HG03378 (cell line): ENCODE data around the gene DDB1.

Experiments used
- ATAC-seq: cut with Tn5 transposase; IDR thresholded peaks from one replicate; pipeline ENCODE4 v1.9.1; 2021; ENCODE audit warnings: mild to moderate bottlenecking, moderate library complexity; ENCODE audit not compliant: unreplicated experiment

Gene DDB1

DNA sequence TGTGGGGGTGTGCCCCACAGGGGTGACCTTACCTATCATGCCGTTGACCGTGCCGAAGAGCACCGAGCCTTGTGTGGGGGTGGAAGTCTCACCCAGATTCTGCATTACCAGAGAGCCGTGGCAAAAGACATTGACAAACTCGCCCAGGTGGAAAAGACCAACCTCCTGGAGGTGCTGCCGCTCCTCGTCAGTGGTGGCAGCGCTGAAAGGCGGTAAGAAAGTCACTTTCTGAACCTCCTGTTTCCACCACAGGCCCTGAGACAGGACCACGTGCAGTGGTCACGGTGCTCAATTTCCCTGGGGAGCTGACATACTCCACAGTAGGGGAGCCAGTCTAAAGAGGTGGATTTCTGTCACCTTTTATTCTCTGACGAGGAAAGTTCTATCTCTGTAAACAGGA is 30.4 kb downstream of the DDB1 start:
- no peak for ATAC-seq

DNA sequence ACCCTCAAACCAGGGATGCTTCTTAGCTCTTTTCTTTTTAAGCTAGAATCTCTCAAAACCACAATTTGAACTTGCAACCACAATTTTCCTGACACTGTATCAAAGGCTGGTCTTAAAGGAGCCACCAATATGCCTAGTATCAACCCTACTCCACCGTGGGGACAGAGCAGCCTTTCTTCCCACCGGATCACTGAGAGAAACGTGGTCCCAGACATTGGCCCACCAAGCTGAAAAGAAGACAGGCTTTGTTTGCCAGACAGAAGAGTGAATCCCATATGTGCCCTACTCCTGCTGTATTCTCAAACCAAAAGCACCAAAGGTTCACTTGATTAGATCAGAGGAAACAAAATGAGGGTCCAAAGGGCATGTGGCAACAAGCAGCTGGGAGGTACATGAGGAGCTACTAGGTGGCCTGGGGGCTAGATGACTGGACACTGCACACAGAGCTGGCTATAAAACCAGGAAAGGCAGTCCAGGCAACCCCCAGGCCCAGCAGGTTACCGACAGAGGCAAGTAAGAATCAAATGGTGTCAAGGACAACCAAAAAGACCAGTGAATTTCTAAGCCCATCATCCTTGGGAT is 34.2 kb downstream of the DDB1 start:
- no peak for ATAC-seq

DNA sequence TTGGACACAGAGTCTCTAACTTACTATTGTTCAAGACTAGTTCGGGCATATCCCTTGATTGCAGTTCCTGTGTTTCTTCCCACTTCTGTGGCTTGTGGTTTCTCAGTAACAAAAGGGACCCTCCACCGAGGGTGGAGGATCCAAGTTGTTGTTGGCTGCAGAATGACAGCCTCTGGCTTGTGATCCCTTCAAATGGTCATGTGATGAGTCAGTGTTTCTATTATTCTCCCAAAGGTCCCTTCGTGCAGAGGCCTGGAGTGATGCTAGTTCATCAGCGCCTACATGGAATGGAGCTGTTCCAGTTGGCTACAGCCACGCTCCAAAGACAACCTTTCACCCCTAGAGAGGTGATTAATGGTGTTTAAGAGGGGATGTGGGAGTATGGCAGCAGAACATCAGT is 35.2 kb downstream of the DDB1 start:
- ATAC-seq = no peak

DNA sequence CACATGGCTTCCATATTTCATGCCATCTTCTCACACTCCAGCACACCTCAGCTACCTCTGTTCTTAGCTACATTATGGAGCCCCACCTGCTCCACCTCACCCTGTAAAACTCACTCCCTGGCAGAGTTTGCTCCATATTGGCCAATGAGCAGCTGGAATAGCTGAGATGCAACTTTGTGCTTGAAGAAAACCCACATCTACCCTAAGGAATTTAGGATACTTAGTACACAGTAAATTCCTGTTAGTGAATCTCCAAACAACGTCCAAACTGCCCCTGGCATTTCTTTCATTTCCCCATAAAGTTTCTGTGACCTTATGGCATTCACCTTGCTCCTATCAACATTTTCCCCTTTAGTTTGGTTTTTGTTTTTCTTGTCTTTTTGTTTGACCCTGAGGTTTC is 35.6 kb downstream of the DDB1 start:
- no peak for ATAC-seq

DNA sequence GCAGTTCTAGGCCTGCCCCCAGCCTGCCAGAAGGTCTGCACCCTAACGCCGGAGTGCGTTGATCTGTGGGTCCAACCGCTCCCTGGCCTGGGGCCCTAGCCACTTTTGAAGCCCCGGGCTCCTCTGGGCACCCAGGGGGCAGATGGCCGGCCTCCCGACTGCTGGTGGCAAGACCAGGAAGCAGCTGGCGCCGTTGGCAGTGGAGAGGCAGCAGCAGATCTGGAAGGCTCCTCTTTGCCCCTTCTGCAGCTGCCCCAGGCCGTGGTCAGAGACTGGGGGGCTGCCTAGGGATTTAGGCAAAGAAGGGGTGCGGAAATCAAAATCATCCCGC is 37.3 kb downstream of the DDB1 start:
- no peak for ATAC-seq

DNA sequence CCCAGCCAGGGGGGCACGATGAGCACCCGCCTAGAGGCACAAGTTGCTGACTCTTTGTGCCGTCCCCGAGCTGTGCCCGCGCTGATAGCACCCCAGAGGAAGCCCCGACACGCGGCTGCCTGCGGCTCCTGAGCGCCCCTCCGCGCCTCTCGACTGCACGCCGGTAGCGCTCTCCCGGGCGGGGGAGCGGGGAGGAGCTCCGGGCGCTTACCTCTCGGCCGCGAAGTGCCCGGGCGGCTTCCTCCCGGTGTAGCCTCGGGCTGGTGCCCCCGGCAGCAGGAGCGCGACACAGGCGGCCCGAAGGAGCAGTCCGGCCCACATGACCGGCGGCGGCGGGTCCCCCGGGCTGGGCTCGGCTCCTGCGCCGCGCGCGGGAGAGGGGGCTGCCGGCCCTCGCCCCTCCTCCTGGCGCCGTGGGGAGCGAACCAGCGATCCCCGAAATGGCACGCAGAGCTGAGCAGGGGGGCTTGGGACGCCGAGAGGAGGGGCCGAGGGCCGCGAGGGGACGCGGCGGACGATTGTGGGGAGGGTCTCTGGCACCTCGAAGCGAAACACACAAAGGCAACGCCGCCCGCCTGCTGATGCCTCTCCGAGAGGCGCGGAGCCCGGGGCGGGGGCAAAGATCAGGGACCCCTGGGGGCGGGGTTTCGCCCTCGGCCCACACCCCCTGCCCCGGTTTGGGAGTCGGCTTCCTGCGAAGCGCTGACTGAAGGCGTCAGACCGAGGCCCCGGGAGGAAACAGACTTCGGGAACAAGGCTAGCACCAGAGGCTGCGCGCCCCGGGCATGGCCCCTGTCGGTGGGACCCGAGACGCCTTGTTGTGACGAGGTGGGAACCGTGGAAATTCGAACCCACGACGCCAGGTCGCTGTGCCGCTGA is 37.9 kb downstream of the DDB1 start, which contains the start of gene VWCE:
VWCE (minus strand) TSS at position 600 of the 879 bp plus-strand sequence; CDS start at position 321, 279 bp downstream.
- peak; percentile 46 for ATAC-seq

DNA sequence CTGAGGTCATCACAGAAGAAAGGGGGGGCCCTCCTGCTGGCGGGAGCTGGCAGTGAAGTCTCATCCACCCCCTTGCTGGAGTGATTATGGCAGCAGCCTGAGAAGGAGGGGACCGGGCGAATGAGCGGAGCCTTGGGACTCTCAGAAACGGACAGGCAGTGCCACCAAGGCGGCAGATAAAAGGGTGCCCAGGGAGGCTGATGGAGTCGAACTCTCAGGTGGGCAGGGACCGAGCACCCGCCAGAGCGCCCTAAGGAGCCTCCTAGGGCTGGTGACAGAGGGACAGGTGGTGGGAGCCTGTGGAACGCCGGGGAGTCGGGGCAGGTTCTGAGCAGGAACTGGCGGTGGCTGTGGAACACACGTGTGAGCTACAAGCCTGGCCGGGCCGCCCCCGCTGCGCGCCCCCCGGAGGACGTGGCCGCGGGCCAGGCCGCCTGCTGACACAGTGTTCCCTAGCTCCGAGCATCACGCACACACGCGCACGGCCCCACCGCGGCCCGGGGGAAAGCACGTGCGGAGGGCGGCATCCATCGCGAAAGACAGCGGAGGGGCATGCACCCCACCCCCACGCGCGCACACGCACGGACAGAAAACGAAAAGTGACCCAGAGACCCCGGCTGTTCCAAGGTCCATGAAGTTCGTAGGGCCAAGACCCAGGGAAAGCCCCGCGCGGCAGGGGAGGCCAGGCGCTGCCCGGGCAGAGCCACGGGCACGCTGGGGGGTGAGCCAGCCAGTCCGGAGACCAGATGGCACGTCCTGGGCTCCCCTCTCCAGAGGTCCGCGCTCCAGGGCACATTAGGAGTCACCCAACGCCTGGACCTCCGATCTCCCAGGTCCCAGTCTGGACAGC is 38.8 kb downstream of the DDB1 start:
- peak; percentile 28 for ATAC-seq

DNA sequence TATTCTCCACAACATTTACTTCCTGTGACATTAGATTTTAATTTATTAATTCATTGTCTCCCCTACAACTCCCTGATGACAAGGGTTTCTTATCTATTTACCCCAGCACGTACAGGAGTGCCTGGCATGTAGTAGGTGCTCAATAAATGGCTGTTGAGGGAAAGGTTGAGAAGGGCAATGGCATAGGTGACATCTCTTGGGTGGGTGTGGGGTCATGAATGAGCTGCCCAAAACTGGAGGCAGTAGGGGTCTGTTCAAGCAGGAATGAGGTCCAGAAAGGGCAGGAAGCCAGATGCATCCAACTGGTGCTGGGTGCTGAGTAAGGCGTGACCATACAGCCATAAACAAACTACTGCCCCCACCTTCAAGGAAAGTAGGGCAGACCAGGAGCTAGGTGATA is 40.5 kb downstream of the DDB1 start:
- ATAC-seq = no peak

DNA sequence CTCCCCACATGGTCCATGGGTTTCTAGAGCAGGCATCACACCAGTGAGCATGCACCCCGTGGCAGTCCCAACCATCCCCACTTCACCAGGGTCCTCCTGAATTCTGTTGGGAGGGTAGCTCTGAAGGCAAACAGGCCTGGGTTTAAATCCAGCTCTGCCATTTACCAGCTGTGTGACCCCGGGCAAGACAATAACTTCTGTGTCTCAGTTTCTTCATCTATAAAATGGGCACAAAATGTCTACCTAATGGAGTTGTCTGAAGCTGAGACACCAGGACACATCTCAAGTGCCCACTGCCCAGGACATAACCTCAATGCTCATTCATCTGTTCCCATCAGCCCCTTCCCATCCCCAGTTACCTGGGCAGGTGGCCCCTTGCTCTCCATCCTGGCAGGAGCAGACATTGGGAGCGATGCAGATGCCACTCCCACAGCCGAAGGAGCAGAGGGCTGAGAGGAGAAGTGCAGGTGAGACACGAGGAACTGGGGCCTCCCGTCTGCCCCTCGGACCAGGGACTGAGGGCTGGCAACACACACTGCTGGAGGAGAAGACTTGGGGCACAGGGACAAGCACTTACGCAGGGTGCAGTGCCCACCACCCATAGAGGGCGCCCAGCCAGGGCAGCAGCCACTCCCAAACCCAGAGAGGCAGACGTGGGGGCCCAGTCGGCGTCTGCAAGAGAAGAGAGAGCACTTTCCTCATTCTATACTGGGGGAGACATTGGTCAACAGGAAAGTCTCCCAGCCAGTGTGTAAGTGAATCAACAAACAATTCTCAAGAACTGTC is 41.8 kb downstream of the DDB1 start:
- no peak for ATAC-seq

DNA sequence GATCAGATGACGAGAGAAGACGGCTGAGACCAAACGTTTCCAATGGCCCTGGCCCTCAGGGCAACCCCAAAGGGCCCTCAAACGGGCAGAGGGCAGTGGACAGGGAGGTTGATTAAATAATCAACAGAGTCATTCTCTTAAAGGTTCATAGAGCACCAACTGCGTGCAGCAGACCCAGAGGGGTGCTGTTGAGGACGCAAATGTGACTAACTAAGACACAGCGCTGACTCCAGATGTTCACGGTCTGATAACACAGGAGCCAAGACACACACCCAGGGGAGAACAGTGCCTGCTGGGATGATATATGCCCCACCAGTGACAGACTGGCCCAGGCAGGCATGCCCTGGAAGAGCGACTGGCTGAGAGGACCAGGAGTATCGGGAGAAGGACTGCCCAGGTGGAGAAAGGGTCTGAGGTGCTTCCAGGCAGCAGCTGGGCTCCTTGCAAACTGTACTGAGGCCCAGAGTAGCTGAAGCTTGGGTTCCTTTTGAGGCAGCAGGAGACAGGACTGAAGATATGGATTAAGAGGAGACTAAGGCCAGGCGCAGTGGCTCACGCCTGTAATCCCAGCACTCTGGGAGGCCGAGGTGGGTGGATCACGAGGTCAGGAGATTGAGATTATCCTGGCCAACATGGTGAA is 45.4 kb downstream of the DDB1 start:
- ATAC-seq = no peak

DNA sequence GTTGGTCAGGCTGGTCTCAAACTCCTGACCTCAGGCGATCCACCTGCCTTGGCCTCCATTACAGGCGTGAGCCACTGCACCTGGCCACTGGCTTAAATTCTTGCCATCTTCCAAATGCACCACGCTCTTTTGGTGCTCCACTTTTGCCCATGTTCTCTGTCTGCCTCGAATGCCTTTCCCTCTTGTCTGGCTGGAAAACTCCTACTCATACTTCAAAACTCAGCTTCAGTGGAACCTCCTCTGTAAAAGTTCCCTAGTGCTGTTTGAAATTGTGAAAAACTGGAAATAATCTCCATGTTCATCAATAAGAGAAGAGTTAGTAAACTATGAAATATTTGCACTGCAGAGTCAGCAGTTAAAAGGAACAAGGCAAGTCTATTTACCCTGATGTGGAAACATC is 49.3 kb downstream of the DDB1 start:
- no peak for ATAC-seq

DNA sequence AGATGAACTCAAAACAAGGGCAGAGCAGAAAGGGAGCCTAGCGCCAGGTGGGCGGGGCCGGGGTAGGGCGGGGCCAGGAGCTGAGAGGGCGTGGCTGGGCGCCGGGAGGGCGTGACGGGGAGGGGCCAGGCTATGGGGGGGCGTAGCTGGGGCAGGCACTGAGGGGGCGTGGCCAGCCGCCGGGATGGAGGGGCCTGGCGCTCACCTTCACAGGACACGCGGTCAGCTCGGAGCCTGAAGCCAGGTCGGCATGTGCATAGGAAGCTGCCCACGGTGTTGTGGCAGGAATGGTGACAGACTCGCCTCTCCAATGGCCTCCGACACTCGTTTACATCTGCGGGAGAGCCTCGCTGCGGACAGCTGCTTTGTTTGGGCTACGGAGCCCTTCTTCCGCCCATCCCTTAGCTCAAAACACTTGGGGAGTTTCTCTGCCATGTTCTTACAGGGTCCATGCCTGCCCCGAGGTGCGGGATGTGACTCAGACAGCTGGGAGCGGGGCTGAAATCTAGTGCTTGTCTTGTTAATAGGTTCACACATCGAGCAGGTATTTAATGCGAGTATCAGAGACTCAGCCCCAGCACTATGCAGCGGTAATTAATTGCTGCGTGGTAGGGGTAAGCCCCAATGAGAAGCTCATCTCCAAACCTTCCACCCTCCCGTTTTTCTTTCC is 51.2 kb downstream of the DDB1 start:
- ATAC-seq = no peak

DNA sequence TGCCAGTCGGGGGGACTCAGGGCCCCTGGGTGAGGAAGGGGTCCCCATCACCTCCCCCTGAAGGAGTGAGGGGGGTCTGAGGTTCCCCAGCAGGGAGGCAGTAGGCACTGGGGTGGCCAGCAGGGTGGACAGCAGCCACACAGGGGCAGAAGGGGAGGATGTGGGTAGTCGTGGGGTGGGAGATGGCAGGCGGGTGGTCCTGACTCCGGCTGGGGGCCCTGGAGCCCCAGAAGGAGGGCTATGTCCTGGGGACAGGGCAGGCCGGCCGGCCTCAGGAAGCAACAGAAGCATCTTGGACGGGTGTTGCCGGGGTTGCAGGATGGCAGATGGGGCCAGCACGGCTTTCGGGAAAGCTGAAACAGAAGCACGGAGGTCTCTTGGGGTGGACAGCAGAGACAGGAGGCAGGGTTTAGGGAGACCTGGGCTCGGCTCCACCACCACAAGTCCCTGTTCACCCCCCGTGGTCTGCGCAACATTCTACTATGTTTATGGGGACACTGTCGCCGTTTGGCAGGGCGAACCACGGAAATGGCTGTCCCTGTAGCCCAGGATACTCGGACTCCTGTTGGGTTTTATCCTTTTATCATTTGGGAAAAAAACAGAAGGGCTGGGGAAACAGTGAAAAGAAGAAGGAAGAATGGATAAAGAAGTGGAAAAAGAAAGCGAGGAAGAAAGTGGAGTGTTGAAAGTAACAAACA is 51.9 kb downstream of the DDB1 start:
- ATAC-seq = no peak

DNA sequence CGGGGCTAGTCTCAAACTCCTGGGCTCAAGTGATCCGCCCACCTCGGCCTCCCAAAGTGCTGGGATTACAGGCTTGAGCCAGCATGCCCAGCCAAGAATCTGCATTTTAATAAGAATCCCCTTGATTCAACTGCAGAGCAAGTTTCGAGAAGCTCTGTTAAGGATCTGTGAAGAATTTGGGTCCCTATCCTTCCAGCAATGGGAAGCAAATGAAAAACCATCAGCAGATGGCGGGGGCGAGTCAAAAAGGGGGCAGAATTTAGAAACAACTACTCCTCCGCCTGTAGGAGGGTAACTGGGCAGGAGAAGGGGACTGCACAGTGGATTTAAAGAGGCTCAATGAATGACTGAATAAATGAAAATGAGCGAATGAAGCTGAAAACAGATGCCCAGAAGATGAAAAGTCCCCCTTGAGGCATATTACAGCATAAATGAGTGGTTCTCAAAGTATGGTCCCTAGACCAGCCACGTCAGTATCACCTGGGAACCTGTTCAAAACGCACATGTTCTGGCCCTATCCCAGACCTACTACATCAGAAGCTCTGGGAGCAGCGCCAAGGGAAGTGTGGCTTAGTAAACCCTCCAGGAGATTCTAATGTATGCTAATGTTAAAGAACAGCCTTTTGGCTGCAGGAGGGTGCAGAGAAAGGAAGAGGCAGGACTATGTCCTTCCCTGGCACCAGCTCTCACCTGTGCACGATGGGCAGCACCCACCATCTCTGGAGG is 52.8 kb downstream of the DDB1 start:
- no peak for ATAC-seq

DNA sequence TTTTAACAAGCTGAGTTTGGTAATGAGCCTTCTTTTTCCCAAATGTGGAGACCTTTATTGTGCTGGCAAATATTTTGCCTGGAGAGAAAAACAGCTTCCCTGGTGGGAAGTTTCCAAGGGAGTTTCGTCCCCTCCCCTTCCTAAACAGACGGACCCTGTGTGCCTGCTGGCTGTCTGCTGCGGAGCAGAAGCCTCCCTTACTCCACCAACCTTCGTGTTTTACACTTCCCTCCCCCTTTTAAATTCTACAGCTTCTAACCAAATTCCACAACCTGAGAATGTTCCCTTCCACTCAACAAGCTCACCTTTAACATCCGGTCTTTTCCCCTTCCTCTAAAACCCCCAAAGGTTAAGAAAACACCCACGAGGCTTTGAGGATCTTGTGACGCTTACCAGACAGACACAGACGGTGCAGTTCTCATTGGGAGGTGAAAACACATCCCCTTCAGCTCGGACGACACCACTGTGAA is 54.9 kb downstream of the DDB1 start:
- no peak for ATAC-seq

DNA sequence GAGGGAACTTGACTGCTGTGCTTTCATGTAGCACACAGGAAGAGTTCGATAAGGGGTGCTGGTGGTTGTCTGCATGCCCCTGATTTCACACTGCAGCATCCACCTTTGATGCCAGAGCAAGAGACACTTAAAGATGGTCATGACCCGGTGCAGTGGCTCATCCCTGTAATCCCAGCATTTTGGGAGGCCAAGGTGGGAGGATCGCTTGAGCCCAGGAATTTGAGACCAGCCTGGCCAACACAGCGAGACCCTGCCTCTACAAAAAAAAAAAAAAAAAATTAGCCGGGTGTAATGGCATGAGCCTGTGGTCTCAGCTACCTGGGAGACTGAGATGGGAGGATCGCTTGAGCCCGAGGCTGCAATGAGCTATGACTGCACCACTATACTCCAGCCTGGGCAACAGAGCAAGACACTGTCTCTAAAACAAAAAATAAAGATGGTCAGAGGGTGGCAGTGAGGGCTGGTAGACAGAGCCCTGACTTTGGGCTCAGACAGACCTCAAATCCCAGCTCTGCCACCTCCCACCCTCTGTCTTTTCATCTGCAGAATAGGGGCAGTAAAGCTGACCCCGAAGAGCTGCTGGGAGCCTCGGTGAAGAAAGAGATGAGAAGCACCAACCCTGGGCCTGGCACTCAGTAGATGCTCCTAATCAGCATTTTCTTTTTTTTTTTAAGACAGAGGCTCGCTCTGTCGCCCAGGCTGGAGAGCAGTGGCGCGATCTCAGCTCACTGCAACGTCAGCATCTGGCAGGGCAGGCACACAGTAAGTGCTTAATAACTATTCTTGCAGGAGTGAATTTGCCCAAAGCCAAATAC is 55.5 kb downstream of the DDB1 start:
- ATAC-seq = no peak

DNA sequence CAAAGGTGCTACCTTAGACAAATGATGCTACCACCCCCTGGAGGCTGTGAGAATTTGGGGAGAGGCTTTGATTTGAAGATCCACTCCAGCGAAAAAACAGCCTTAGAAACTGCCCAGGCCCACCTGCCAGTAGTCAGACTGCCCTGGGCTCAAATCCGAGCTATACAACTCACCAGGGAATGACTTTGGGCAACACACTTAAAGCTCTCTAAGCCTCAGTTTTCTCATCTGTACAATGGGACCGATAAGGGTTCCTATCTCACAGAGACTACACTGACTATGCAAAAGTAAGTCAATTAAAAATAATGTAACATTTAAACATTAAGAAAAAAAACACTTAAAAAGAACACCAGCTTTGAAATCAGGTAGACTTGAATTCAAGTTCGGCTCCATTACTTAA is 57.7 kb downstream of the DDB1 start:
- ATAC-seq = no peak

DNA sequence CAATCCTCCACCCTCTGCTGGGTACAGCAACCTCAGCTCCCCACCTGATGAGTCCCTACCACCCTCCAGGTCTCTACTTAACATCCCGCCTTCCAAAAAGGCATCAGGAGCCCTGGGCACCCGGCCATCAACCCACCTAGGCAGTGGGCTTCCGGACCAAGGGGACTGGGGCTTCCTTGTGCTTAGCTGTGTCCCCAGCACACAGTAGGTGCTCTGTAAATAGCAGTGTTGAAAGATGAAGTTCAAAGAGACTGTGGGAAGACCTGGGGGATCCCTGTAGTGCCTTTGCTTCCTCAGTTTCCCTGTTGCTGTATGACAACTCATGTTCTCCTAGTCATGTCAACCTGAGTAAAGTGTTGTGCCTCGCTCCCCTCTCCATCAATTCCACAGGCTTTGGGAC is 58.8 kb downstream of the DDB1 start:
- no peak for ATAC-seq
